K562 (cell line): ENCODE results near the gene SYNGR1. TPM values are rescaled to one million over a fixed set of nuclear protein-coding genes. Genes with fewer than 3 reads are reported as not detected.

ENCODE experiments used
- CBX3 ChIP-seq, 2 experiments: IDR thresholded peaks; 1 replicate in 1 of 2; 2 replicates in 1 of 2; pipeline ENCODE4 v1.6.1; 2012; ENCODE audit warnings: inconsistent platforms in 2 of 2, low read length in 2 of 2, borderline replicate concordance in 1 of 2, control low read depth in 1 of 2
- CBX5 ChIP-seq: IDR thresholded peaks from 2 replicates; pipeline ENCODE4 v1.6.1; 2014; ENCODE audit warnings: low read depth, borderline replicate concordance
- CCAR2 ChIP-seq: fragments of 200-400 bp; formaldehyde crosslinking; IDR thresholded peaks from 2 replicates; pipeline ENCODE4 v1.6.1; 2017; ENCODE audit warnings: mild to moderate bottlenecking, low read depth, low read length
- CHD4 ChIP-seq: fragments of 200-600 bp; sonication (generic); IDR thresholded peaks from 3 replicates; pipeline ENCODE4 v1.6.1; 2012; ENCODE audit warnings: low read depth, mild to moderate bottlenecking, mixed read lengths, low read length, inconsistent platforms; ENCODE audit not compliant: insufficient read depth, insufficient replicate concordance, poor library complexity, severe bottlenecking
- CSDE1 ChIP-seq, 2 experiments: fragments of 450-650 bp; IDR thresholded peaks; 2 replicates each; pipeline ENCODE4 v1.6.1; 2016; ENCODE audit warnings: mild to moderate bottlenecking in 1 of 2
- ELF2 ChIP-seq: fragments of 250-450 bp; sonication (Bioruptor Pico); IDR thresholded peaks from 2 replicates; pipeline ENCODE4 v1.5.0; 2021; ENCODE audit warnings: mild to moderate bottlenecking
- HNRNPL ChIP-seq: fragments of 200-400 bp; formaldehyde crosslinking; IDR thresholded peaks from 2 replicates; pipeline ENCODE4 v1.6.1; 2017; ENCODE audit warnings: low read depth, mild to moderate bottlenecking, low read length
- HNRNPLL ChIP-seq: fragments of 200-400 bp; formaldehyde crosslinking; IDR thresholded peaks from 2 replicates; pipeline ENCODE4 v1.6.1; 2017; ENCODE audit warnings: low read length, low read depth, mild to moderate bottlenecking; ENCODE audit not compliant: poor library complexity, severe bottlenecking
- KAT8 ChIP-seq: fragments of 450-650 bp; IDR thresholded peaks from 2 replicates; pipeline ENCODE4 v1.6.1; 2016; ENCODE audit warnings: low read depth, mild to moderate bottlenecking
- LARP7 ChIP-seq: fragments of 450-650 bp; IDR thresholded peaks from 2 replicates; pipeline ENCODE4 v1.6.1; 2016
- MECOM ChIP-seq: fragments of 250-450 bp; sonication (Bioruptor Pico); IDR thresholded peaks from 2 replicates; pipeline ENCODE4 v1.8.0; 2022; ENCODE audit warnings: inconsistent platforms
- RUNX1 ChIP-seq: sonication (generic); IDR thresholded peaks from 2 replicates; pipeline ENCODE4 v1.6.1; 2016; ENCODE audit warnings: antibody characterized with exemption, low read depth
- SMARCE1 ChIP-seq: fragments of 450-650 bp; IDR thresholded peaks from 2 replicates; pipeline ENCODE4 v1.7.1; 2016; ENCODE audit warnings: mild to moderate bottlenecking
- SNRNP70 ChIP-seq: fragments of 200-400 bp; formaldehyde crosslinking; optimal IDR thresholded peaks from 2 replicates; pipeline ENCODE3; 2017; ENCODE audit warnings: low read depth, low read length
- TAF9B ChIP-seq: fragments of 450-650 bp; IDR thresholded peaks from 2 replicates; pipeline ENCODE4 v1.6.1; 2018; ENCODE audit warnings: mild to moderate bottlenecking; ENCODE audit not compliant: partially characterized antibody
- ZBTB43 ChIP-seq: sonication (generic); formaldehyde crosslinking; IDR thresholded peaks from 2 replicates; pipeline ENCODE4 v1.8.0; 2023; ENCODE audit warnings: mild to moderate bottlenecking, missing genetic modification reagents
- ZNF124 ChIP-seq: sonication (generic); formaldehyde crosslinking; IDR thresholded peaks from 2 replicates; pipeline ENCODE4 v1.8.1; 2022; ENCODE audit warnings: missing genetic modification reagents
- ZNF146 ChIP-seq: IDR thresholded peaks from one replicate; pipeline ENCODE4 v1.6.1; 2018; ENCODE audit warnings: missing compliant biosample characterization; ENCODE audit not compliant: unreplicated experiment
- ZNF316 ChIP-seq: fragments of 450-650 bp; IDR thresholded peaks from 2 replicates; pipeline ENCODE4 v1.6.1; 2016
- ZNF354B ChIP-seq: fragments of 250-450 bp; sonication (Bioruptor Pico); IDR thresholded peaks from 2 replicates; pipeline ENCODE4 v1.4.0; 2020
- ZNF79 ChIP-seq: fragments of 250-450 bp; sonication (Bioruptor Pico); IDR thresholded peaks from 2 replicates; pipeline ENCODE4 v1.4.0; 2020; ENCODE audit warnings: low read depth, mild to moderate bottlenecking, moderate library complexity
- polyA plus RNA-seq, 8 experiments: library from polyadenylated mRNA; depleted of rRNA in 4 of 8; stranded (reverse) in 5 of 8; unstranded in 3 of 8; fragments of >200 nt; fragmentation: Nextera tagmentation in 2 of 8; fragmentation: Illumina TruSeq in 1 of 8; extraction: Ambion mirVana in 2 of 8; extraction: Trizol in 1 of 8; gene quantifications; 2 replicates each; pipeline versions ENCODE4 v1.2.1 to v1.2.3, GENCODE V29; 2011 to 2014; ENCODE audit warnings: inconsistent platforms in 1 of 8, missing spikeins in 1 of 8
- total RNA-seq, 7 experiments: library from RNA; depleted of rRNA in 6 of 7; stranded (reverse); fragments of >200 nt in 6 of 7; fragmentation: Illumina TruSeq in 2 of 7; extraction: Trizol in 2 of 7; gene quantifications; 2 replicates each; pipeline versions ENCODE4 v1.2.1 to v1.2.3, GENCODE V29; 2011 to 2021; ENCODE audit warnings: low replicate concordance in 1 of 7
- TF ChIP-seq, protein P1 (sequence below): fragments of 450-650 bp; IDR thresholded peaks from 2 replicates; pipeline ENCODE4 v1.6.1; 2017; ENCODE audit warnings: antibody characterized with exemption, mild to moderate bottlenecking
- TF ChIP-seq, protein P2 (sequence below): fragments of 450-650 bp; IDR thresholded peaks from 2 replicates; pipeline ENCODE4 v1.6.1; 2016; ENCODE audit warnings: antibody characterized with exemption

Gene SYNGR1
- total and polyA plus RNA-seq, 9 of the 15 experiments (the other 6 are each of a cell fraction or from before 2014, with no cell fraction given): 1.8 to 15.9 (median 5.5) TPM

DNA sequence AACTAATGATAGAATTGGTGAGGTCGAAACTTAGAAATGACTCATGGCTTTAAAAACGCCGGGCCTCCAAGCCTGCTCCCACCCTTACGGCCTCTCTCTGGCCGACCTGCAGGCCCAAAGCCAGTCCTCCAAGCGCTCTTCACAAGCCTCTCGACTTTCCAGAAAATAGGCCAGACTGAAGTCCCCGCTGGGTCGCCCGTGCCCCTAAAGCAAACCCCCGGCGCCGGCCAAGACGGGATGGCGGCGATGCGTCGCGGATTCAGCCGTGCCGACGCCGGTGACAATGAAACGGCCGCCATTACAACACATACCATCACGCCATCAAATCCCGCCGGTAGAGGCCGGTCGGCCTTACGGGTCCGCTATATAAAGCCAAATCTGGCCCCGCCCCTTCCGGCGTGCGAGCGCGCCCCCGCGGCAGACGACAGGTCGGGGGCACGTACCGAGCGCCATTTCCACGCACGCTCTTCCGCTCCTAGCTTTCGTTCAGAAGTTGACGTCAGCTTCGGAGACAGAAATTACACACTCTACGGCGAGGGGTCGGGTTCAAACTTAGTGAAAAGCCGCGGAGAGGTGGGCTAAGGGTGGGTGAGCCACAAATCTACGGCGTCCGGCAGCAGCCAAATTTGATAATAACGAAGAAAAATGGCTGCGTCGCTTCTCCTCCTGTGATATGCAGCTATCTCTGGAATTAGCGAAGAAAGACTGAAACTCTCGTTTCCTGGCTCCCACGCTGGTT, 30.3 kb upstream of the SYNGR1 start, which contains the start of gene RPL3 (continued):
- TF ChIP-seq RUNX1 (no peak), ZNF354B (CRISPR knock-in tag) (no peak), ZNF79 (CRISPR knock-in tag) (no peak), ZNF146 (CRISPR knock-in tag) (no peak), CHD4 (no peak), CSDE1 (IDR thresholded peaks at IDR 0.05) (peak in 1 of 2 experiments; percentile 57; a peak in 2 of 4 replicates), CBX5 (no peak), CCAR2 (no peak), SNRNP70 (peak; percentile 18), TAF9B (peak; percentile 97), LARP7 (no peak), SMARCE1 (no peak), ZNF124 (no peak), MECOM (CRISPR knock-in tag) (no peak), HNRNPL (no peak), CBX3 (IDR thresholded peaks at IDR 0.05; ENCODE audit: borderline replicate concordance in 1 of 2, low read length in 2 of 2) (no peak), ZBTB43 (CRISPR knock-in tag) (no peak), KAT8 (no peak), ELF2 (CRISPR knock-in tag) (no peak), ZNF316 (no peak), HNRNPLL (peak; percentile 96)
- TF ChIP-seq, protein P1, sequence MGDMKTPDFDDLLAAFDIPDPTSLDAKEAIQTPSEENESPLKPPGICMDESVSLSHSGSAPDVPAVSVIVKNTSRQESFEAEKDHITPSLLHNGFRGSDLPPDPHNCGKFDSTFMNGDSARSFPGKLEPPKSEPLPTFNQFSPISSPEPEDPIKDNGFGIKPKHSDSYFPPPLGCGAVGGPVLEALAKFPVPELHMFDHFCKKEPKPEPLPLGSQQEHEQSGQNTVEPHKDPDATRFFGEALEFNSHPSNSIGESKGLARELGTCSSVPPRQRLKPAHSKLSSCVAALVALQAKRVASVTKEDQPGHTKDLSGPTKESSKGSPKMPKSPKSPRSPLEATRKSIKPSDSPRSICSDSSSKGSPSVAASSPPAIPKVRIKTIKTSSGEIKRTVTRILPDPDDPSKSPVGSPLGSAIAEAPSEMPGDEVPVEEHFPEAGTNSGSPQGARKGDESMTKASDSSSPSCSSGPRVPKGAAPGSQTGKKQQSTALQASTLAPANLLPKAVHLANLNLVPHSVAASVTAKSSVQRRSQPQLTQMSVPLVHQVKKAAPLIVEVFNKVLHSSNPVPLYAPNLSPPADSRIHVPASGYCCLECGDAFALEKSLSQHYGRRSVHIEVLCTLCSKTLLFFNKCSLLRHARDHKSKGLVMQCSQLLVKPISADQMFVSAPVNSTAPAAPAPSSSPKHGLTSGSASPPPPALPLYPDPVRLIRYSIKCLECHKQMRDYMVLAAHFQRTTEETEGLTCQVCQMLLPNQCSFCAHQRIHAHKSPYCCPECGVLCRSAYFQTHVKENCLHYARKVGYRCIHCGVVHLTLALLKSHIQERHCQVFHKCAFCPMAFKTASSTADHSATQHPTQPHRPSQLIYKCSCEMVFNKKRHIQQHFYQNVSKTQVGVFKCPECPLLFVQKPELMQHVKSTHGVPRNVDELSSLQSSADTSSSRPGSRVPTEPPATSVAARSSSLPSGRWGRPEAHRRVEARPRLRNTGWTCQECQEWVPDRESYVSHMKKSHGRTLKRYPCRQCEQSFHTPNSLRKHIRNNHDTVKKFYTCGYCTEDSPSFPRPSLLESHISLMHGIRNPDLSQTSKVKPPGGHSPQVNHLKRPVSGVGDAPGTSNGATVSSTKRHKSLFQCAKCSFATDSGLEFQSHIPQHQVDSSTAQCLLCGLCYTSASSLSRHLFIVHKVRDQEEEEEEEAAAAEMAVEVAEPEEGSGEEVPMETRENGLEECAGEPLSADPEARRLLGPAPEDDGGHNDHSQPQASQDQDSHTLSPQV: 0 out of 2 replicates have a peak, but pooled peaks have one; percentile 33
- TF ChIP-seq, protein P2, sequence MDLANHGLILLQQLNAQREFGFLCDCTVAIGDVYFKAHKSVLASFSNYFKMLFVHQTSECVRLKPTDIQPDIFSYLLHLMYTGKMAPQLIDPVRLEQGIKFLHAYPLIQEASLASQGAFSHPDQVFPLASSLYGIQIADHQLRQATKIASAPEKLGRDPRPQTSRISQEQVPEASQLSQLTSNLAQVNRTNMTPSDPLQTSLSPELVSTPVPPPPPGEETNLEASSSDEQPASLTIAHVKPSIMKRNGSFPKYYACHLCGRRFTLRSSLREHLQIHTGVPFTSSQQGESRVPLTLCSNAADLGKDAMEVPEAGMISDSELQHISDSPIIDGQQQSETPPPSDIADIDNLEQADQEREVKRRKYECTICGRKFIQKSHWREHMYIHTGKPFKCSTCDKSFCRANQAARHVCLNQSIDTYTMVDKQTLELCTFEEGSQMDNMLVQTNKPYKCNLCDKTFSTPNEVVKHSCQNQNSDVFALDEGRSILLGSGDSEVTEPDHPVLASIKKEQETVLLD: peak; percentile 95
